GM21390 (cell line): ENCODE results near the gene ZACN.
"Not testable (repeated sequence)": the region's sequence is repeated elsewhere in the genome, so short reads cannot be mapped to it uniquely, and the experiment has no call there.

Experiments used
- ATAC-seq: cut with Tn5 transposase; IDR thresholded peaks from one replicate; pipeline ENCODE4 v1.9.1; 2021; ENCODE audit not compliant: unreplicated experiment

ZACN gene

DNA sequence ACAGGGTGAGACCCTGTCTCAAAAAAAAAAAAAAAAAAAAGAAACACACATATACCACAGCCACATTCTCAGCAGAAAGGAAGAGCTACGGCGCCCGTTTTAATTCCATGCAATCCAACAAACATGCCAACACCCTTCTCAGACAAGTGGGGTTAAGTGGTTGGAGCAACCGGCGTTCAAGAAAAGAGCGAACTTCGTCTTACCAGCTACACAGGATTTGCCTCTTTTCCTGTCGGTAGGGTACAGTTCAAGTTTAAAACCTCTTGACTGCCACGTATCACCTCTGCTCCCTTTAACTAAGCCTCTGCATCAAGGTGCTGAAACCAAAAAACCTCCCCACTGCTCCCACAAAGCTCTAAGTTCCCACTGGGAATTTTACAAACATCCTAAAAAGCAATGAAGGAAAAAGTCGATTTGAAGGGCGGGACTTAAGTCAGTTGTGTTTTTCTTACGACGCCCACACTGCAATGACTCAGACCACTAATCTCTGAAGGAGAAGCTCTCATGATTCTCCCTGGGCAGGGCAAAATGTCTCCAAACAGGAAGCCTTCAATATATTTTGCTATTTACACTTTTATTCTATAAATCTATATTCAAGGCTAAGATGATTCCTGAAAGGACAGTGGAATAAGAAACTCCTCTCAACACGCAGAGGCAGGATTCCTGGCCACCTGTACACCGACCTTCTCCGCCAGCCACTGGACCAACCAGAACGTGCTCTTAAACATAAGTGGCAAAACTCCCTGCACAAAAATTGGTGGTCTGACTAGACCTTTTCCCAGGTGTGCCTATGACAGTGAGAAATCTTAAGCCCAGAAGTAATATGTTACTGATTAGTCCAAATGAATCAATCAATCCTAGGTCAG, 25.5 kb upstream of the ZACN start:
- ATAC-seq, result no peak

GRCh38 chr17:76054112-76054476, 24.9 kb upstream of the ZACN start:
- ATAC-seq, result no peak

GRCh38 chr17:76056882-76057281, 22.1 kb upstream of the ZACN start:
- ATAC-seq, result no peak

- not testable (repeated sequence) for ATAC-seq
Observed at GRCh38 chr17:76058264-76058663, 20.7 kb upstream of the ZACN start.

- no peak for ATAC-seq
Observed at GRCh38 chr17:76063875-76064546, 15.0 kb upstream of the ZACN start.

GRCh38 chr17:76065775-76066174, 13.2 kb upstream of the ZACN start:
- ATAC-seq, result no peak

GRCh38 chr17:76071531-76072147, 7.3 kb upstream of the ZACN start:
- ATAC-seq, result no peak

GRCh38 chr17:76072148-76072858, 6.7 kb upstream of the ZACN start, which contains the start of gene SRP68:
TSS of gene SRP68 (minus strand) at chr17:76072517. CDS start at chr17:76072491, 26 bp downstream.
- ATAC-seq, result peak; percentile 80

DNA sequence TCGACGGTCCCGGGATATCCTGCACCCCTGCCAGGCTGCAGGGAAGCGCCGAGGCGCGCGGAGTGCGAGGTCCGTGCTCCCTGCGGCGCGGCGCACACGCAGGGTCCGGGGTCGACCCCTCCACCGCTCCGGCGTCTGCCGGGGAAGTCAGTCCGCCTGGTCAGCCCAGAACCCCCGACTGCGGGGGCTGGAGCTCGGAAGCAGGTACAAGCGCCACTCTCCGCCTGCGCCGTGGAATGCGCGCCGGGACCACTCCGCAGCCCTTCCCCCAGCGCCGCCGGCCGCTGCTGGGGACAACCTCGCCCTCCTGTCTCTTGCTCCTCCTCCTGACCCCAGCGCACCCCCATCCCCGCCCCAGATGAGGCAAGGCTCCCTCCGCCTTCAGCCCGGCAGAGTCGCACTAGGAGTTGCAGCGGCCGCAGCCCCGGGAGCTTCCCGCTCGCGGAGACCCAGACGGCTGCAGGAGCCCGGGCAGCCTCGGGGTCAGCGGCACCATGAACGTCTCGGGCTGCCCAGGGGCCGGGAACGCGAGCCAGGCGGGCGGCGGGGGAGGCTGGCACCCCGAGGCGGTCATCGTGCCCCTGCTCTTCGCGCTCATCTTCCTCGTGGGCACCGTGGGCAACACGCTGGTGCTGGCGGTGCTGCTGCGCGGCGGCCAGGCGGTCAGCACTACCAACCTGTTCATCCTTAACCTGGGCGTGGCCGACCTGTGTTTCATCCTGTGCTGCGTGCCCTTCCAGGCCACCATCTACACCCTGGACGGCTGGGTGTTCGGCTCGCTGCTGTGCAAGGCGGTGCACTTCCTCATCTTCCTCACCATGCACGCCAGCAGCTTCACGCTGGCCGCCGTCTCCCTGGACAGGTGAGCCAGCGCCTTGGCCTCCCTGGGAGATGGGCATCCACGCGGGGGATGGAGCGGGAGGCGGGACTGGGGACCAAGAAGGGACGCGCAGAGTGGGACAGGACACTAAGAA, 4.3 kb upstream of the ZACN start, which contains the start of gene GALR2:
Gene GALR2 (plus strand): TSS at position 392 of the 974 bp plus-strand sequence. CDS start 103 bp downstream, at position 495.
- ATAC-seq, result no peak

- ATAC-seq, result no peak
Observed at GRCh38 chr17:76075364-76076145, 3.4 kb upstream of the ZACN start.

DNA sequence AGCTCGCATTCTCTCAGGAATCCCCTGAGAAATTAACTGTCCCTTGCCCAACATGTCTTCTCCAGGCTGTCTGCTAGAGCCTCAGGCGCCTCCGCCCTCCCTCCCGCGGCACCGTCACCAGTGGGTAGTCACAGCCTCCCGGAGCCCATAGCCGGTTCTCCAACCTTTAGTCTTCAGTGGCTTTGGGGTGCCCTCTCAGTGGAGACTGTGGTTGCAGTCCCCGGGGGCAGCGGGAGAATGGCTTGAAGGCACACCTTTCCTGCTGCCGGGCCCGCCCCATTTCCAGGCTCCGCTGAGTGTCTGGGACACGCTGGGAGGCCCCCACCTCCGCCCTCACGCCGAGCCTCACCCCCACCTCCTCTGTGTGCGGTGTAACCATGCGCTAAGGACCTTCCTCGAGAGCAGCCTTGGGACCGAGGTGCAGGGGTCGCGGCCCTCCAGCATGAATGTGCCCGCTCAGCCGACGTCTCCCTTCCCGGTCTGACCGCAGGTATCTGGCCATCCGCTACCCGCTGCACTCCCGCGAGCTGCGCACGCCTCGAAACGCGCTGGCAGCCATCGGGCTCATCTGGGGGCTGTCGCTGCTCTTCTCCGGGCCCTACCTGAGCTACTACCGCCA, 2.7 kb upstream of the ZACN start:
- no peak for ATAC-seq

GRCh38 chr17:76076765-76077583, 2.0 kb upstream of the ZACN start:
- ATAC-seq, result no peak

DNA sequence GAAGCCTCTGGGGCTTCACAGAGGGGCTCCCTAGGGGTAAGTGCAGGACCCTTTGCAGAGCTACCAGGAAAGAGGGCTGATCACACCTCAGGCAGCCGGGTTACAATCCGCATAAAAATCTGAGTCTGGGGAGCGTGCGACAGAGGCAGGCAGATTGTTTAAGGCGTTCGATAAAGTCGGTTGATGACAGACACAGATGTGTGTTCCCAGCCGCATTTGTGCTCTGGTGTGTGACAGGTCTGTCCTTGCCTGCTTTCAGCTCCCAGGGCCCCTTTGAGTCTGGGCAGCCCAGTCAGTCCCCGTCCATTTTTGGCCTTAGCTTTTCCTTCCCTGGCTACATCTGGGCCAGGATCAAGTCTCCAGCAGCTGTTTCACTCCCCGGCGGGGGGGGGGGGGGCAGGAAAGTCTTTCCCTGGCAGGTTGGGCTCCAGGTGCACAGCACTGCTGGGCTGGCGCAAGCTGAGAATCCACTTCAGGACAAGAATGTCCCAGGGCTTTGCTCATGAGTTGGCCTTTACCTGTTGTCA, 1.3 kb upstream of the ZACN start:
- ATAC-seq, result no peak

GRCh38 chr17:76078370-76078769, 612 bp upstream of the ZACN start:
- ATAC-seq, result not testable (repeated sequence)

DNA sequence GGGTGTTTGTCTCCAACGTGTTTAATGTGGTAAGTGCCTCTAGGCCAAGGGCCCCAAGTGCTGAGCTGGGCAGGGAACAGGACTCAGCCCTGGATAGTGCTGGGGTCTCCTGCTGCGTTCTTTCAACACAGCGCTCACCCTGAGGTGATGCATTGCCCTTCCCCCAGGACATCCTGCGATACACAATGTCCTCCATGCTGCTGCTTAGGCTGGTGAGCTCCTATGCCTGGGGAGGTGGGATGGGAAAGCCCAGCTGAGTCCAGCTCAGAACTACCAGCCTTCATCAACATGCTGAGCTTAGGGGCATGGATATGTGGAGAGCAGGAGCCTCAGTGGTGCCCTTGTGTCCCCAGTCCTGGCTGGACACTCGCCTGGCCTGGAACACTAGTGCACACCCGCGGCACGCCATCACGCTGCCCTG, 563 bp downstream of the ZACN start:
- ATAC-seq, result no peak

- ATAC-seq, result no peak
Observed at GRCh38 chr17:76079956-76080767, 1.2 kb downstream of the ZACN start.
